GM19023 (cell line): Measurements from ENCODE around the gene GLYAT.
"Not testable (repeated sequence)": the region's sequence is repeated elsewhere in the genome, so short reads cannot be mapped to it uniquely, and the experiment has no call there.

Experiments
- ATAC-seq: cut with Tn5 transposase; IDR thresholded peaks from one replicate; pipeline ENCODE4 v1.9.1; 2021; ENCODE audit warnings: mild to moderate bottlenecking, moderate library complexity; ENCODE audit not compliant: unreplicated experiment

GLYAT gene

GRCh38 chr11:58685973-58686722 lies 45.6 kb downstream of the GLYAT start:
- no peak for ATAC-seq

GRCh38 chr11:58682660-58683059 lies 49.1 kb downstream of the GLYAT start:
- ATAC-seq: not testable (repeated sequence)

GRCh38 chr11:58677536-58677935 lies 54.2 kb downstream of the GLYAT start:
- not testable (repeated sequence) for ATAC-seq

- no peak for ATAC-seq
These were observed 55.1 kb downstream of the GLYAT start for GRCh38 chr11:58676563-58677135.

GRCh38 chr11:58675334-58676155 lies 56.2 kb downstream of the GLYAT start:
- peak; percentile 92 for ATAC-seq

GRCh38 chr11:58674609-58675008 lies 57.1 kb downstream of the GLYAT start:
- no peak for ATAC-seq

GRCh38 chr11:58671983-58672633 lies 59.6 kb downstream of the GLYAT start:
- no peak for ATAC-seq

GRCh38 chr11:58659910-58660570 lies 71.7 kb downstream of the GLYAT start:
- no peak for ATAC-seq

GRCh38 chr11:58659404-58659803 lies 72.3 kb downstream of the GLYAT start:
- no peak for ATAC-seq
